ENCODE results near the gene CNST.
"Not testable (repeated sequence)": the region's sequence is repeated elsewhere in the genome, so short reads cannot be mapped to it uniquely, and the experiment has no call there.

DNA sequence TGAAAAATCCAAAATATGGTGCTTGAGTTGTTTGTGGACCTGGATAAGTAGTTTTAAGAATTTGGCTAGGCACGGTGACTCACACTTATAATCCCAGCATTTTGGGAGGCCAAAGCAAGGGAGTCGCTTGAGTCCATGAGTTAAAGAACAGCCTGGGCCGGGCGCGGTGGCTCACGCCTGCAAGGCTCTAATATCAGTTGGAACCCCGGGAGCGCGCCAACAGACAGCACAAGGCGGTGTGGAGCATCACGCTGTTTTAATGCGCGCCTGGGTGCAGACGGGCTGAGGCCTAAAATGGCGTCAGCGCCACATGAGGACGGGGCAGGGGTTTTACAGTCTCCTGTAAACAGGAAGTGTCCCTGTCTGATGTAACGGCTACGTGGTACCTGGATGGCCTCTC lies 39.0 kb downstream of the CNST start:
- TF ChIP-seq CTCF (IDR thresholded peaks at IDR 0.05; ENCODE audit: insufficient read depth, low read length, poor library complexity, severe bottlenecking); EZH2phosphoT487 (conservative IDR thresholded peaks at IDR 0.05; ENCODE audit: low read length): not testable (repeated sequence)

Data from SU-DHL-6 (cell line).